MM.1S (cell line): Measurements from ENCODE around the gene PSMC3IP.

Source experiments
- DNase-seq: peaks from one replicate; pipeline ENCODE4 v3.0.0-alpha.2; 2015
- H2AFZ ChIP-seq: fragments of 300-600 bp; sonication (generic); 2 replicates; pipeline ENCODE4 v1.6.0; 2016; ENCODE audit warnings: antibody characterized with exemption, low read length
- H3F3A ChIP-seq: fragments of 300-600 bp; sonication (generic); 2 replicates; pipeline ENCODE4 v1.6.1; 2016; ENCODE audit warnings: mild to moderate bottlenecking, antibody characterized with exemption, low read length, moderate library complexity, mixed read lengths; ENCODE audit not compliant: insufficient read depth
- H3K27ac ChIP-seq: fragments of 300-600 bp; sonication (generic); 2 replicates; pipeline ENCODE4 v1.5.1; 2016; ENCODE audit warnings: mild to moderate bottlenecking, low read length
- H3K27me3 ChIP-seq: fragments of 300-600 bp; sonication (generic); replicated peaks from 2 replicates; pipeline ENCODE4 v1.6.0; 2016; ENCODE audit warnings: low read length; ENCODE audit not compliant: insufficient read depth
- H3K36me3 ChIP-seq: fragments of 300-600 bp; sonication (generic); replicated peaks from 2 replicates; pipeline ENCODE4 v1.6.1; 2016; ENCODE audit warnings: mild to moderate bottlenecking, low read length, mixed read lengths; ENCODE audit not compliant: insufficient read depth
- H3K4me1 ChIP-seq: fragments of 300-600 bp; sonication (generic); 2 replicates; pipeline ENCODE4 v1.6.1; 2016; ENCODE audit warnings: low read length, mixed read lengths
- H3K4me2 ChIP-seq: fragments of 300-600 bp; sonication (generic); 2 replicates; pipeline ENCODE4 v1.6.0; 2016; ENCODE audit warnings: low read depth, low read length
- H3K4me3 ChIP-seq: fragments of 300-600 bp; sonication (generic); 2 replicates; pipeline ENCODE4 v1.5.1; 2016; ENCODE audit warnings: low read length, mixed read lengths
- H3K79me2 ChIP-seq: fragments of 300-600 bp; sonication (generic); 2 replicates; pipeline ENCODE4 v1.6.1; 2016; ENCODE audit warnings: mixed run types, low read length, mixed read lengths
- H3K9ac ChIP-seq: fragments of 300-600 bp; sonication (generic); 2 replicates; pipeline ENCODE4 v1.6.1; 2016; ENCODE audit warnings: low read length, mixed read lengths
- H3K9me2 ChIP-seq: fragments of 300-600 bp; sonication (generic); replicated peaks from 2 replicates; pipeline ENCODE4 v1.6.1; 2016; ENCODE audit warnings: mild to moderate bottlenecking, low read length, mixed read lengths; ENCODE audit not compliant: insufficient read depth
- H3K9me3 ChIP-seq: fragments of 300-600 bp; sonication (generic); replicated peaks from 2 replicates; pipeline ENCODE4 v1.6.1; 2016; ENCODE audit warnings: mild to moderate bottlenecking, low read length, mixed read lengths; ENCODE audit not compliant: insufficient read depth
- H4K20me1 ChIP-seq: fragments of 300-600 bp; sonication (generic); 2 replicates; pipeline ENCODE4 v1.6.1; 2016; ENCODE audit warnings: mild to moderate bottlenecking, low read length, moderate library complexity, mixed read lengths; ENCODE audit not compliant: insufficient read depth
- EZH2 ChIP-seq: fragments of 300-600 bp; sonication (generic); optimal IDR thresholded peaks from 2 replicates; pipeline ENCODE3; 2017; ENCODE audit warnings: low read depth, mild to moderate bottlenecking, antibody characterized with exemption, low read length, mixed read lengths
- EZH2phosphoT487 ChIP-seq: fragments of 300-600 bp; sonication (generic); IDR thresholded peaks from 2 replicates; pipeline ENCODE4 v1.6.1; 2018; ENCODE audit warnings: antibody characterized with exemption, low read length
- TF ChIP-seq, protein P1 (sequence below): fragments of 300-600 bp; sonication (generic); IDR thresholded peaks from 2 replicates; pipeline ENCODE4 v1.5.1; 2016; ENCODE audit warnings: antibody characterized with exemption, low read length, mixed read lengths

The PSMC3IP gene

DNA sequence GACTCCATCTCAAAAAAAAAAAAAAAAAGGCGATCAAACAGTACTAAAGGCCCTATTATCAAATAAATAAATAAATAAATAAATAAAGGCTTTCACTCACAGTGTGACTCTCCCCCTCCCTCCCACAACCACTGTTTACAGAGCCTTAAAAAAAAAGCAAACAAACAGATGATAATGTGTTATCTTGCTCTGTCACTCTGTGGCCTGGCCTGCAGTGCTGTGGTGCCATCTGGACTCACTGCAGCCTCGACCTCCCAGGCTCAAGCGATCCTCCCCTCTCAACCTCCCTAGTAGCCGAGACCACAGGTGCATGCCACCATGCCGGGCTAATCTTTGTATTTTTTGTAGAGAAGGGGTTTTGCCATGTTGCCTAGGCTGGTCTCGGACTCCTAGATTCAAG lies 49.6 kb downstream of the PSMC3IP start:
- Histone ChIP-seq H4K20me1 (no peaks in the 10 kb centered on the region), H3K27me3 (no peaks in the 10 kb centered on the region), H3K9ac (no peak overlapping the region), H3K4me3 (no peak overlapping the region), H3K27ac (no peak overlapping the region), H2AFZ (no peak overlapping the region), H3K9me3 (no peaks in the 10 kb centered on the region), H3K4me1 (peaks cover 22% of the 10 kb centered on the region), H3K36me3 (no peaks in the 10 kb centered on the region), H3F3A (peaks cover 22% of the 10 kb centered on the region), H3K9me2 (no peaks in the 10 kb centered on the region), H3K4me2 (no peak overlapping the region), H3K79me2 (no peaks in the 10 kb centered on the region)
- TF ChIP-seq, protein P1, sequence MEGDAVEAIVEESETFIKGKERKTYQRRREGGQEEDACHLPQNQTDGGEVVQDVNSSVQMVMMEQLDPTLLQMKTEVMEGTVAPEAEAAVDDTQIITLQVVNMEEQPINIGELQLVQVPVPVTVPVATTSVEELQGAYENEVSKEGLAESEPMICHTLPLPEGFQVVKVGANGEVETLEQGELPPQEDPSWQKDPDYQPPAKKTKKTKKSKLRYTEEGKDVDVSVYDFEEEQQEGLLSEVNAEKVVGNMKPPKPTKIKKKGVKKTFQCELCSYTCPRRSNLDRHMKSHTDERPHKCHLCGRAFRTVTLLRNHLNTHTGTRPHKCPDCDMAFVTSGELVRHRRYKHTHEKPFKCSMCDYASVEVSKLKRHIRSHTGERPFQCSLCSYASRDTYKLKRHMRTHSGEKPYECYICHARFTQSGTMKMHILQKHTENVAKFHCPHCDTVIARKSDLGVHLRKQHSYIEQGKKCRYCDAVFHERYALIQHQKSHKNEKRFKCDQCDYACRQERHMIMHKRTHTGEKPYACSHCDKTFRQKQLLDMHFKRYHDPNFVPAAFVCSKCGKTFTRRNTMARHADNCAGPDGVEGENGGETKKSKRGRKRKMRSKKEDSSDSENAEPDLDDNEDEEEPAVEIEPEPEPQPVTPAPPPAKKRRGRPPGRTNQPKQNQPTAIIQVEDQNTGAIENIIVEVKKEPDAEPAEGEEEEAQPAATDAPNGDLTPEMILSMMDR: no peak
- TF ChIP-seq EZH2 (no peak), EZH2phosphoT487 (no peak)
- no peak for DNase-seq

DNA sequence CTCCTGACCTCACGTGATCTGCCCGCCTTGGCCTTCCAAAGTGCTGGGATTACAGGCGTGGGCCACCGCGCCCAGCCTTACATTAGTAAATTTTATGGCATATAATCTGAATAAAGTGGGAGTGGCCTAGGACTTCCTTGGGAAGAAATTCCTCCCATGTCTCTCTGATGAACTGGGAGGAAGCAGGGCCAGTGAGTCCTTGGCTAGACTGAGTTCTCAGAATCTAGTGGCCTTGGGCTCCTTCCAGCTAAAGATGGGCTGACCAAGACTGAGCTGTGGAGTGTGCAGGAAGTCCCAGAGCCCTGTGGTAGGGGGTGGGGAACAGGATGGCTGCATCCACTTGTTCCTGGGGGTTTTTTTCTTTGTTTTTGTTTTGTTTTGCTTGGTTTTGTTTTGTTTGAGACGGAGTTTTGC lies 51.5 kb downstream of the PSMC3IP start:
- Histone ChIP-seq H3K9me3 (no peaks in the 10 kb centered on the region), H3K27ac (no peak overlapping the region), H3K9me2 (no peaks in the 10 kb centered on the region), H4K20me1 (no peaks in the 10 kb centered on the region), H3F3A (peaks cover 14% of the 10 kb centered on the region), H3K79me2 (no peaks in the 10 kb centered on the region), H3K9ac (no peak overlapping the region), H3K4me2 (no peak overlapping the region), H2AFZ (no peak overlapping the region), H3K4me3 (no peak overlapping the region), H3K36me3 (no peaks in the 10 kb centered on the region), H3K27me3 (no peaks in the 10 kb centered on the region), H3K4me1 (peaks cover 14% of the 10 kb centered on the region)
- TF ChIP-seq EZH2phosphoT487 (no peak), EZH2 (no peak)
- TF ChIP-seq, protein P1: no peak
- DNase-seq: no peak

DNA sequence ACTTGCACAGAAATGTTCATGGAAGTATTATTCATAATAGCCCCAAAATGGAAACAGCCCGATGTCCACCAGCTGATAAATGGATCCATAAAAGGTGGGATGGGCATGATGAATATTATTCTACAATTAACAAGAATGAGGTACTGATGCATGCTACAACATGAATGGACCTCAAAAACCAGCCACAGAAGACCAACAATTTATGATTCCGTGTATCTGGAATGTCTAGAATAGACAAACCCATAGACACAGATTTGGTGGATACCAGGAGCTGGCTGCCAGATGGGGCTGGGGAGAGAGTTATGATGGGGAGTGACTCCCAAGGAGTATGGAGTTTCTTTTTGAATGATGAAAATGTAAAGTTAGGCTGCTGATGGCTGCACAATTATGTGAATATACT lies 52.3 kb downstream of the PSMC3IP start:
- Histone ChIP-seq H3F3A (peaks cover 7% of the 10 kb centered on the region; the same call in 1 of the 2 replicates), H3K4me2 (no peak overlapping the region), H3K9ac (no peak overlapping the region), H2AFZ (no peak overlapping the region), H3K4me1 (peaks cover 6% of the 10 kb centered on the region), H3K36me3 (no peaks in the 10 kb centered on the region), H4K20me1 (no peaks in the 10 kb centered on the region), H3K27ac (no peak overlapping the region), H3K27me3 (no peaks in the 10 kb centered on the region), H3K4me3 (no peak overlapping the region), H3K9me2 (no peaks in the 10 kb centered on the region), H3K79me2 (no peaks in the 10 kb centered on the region), H3K9me3 (no peaks in the 10 kb centered on the region)
- DNase-seq: no peak
- TF ChIP-seq, protein P1: no peak
- no peak for TF ChIP-seq EZH2
- TF ChIP-seq EZH2phosphoT487: no peak
